Right atrium auricular region (tissue), 2 donors: ENCODE data around the gene CYP2W1. TPM values are rescaled to one million over a fixed set of nuclear protein-coding genes. Genes with fewer than 3 reads are reported as not detected.

Source experiments
- DNase-seq: peaks from one replicate; pipeline ENCODE4 v3.0.0-alpha.2; 2019; ENCODE audit warnings: low spot score
- H3K27ac ChIP-seq, 2 donors: fragments of 200-600 bp; sonication (generic); 1 replicate in 1 of 2; 2 replicates in 1 of 2; pipeline ENCODE4 v1.5.1; 2016 to 2019
- H3K27me3 ChIP-seq, 2 donors: fragments of 200-600 bp; sonication (generic); one replicate each; pipeline versions ENCODE4 v1.5.1 to v1.6.0; 2017 to 2019
- H3K36me3 ChIP-seq: fragments of 200-600 bp; sonication (generic); one replicate; pipeline ENCODE4 v1.5.1; 2016
- H3K4me1 ChIP-seq, 2 donors: fragments of 200-600 bp; sonication (generic); one replicate each; pipeline versions ENCODE4 v1.5.1 to v1.6.0; 2017 to 2019
- H3K4me3 ChIP-seq, 2 donors: fragments of 200-600 bp; sonication (generic); 1 replicate in 1 of 2; 2 replicates in 1 of 2; pipeline ENCODE4 v1.5.1; 2017 to 2019; ENCODE audit warnings: mild to moderate bottlenecking in 1 of 2, moderate library complexity in 1 of 2
- H3K9me3 ChIP-seq, 2 donors: fragments of 200-600 bp; sonication (generic); one replicate each; pipeline ENCODE4 v1.5.1; 2019
- CTCF ChIP-seq, 2 donors: fragments of 200-600 bp; sonication (generic); IDR thresholded peaks; one replicate each; pipeline ENCODE4 v1.5.1; 2019; ENCODE audit warnings: antibody characterized with exemption in 2 of 2
- total RNA-seq, 2 donors: library from RNA; depleted of rRNA; stranded (reverse); fragments of >200 nt; gene quantifications; one replicate each; pipeline ENCODE4 v1.1.0, GENCODE V29; 2016

Gene CYP2W1
- total RNA-seq, 2 donors from 2014 or later = not detected

- H3K9me3 ChIP-seq = no peaks in the 10 kb centered on the region
- no peaks in the 10 kb centered on the region for H3K4me1 ChIP-seq
- TF ChIP-seq CTCF (IDR thresholded peaks at IDR 0.05) = no peak
- no peak overlapping the region for H3K27ac ChIP-seq
- no peaks in the 10 kb centered on the region for H3K36me3 ChIP-seq
- no peaks in the 10 kb centered on the region for H3K27me3 ChIP-seq
- no peak overlapping the region for H3K4me3 ChIP-seq
- no peak for DNase-seq
Observed at GRCh38 chr7:945147-945555, 37.8 kb upstream of the CYP2W1 start.

GRCh38 chr7:945556-946255 is 37.3 kb upstream of the CYP2W1 start:
- Histone ChIP-seq H3K27ac (no peak overlapping the region), H3K4me1 (no peaks in the 10 kb centered on the region), H3K27me3 (no peaks in the 10 kb centered on the region), H3K9me3 (no peaks in the 10 kb centered on the region), H3K4me3 (no peak overlapping the region), H3K36me3 (no peaks in the 10 kb centered on the region)
- DNase-seq = no peak
- TF ChIP-seq CTCF (IDR thresholded peaks at IDR 0.05) = no peak

- no peaks in the 10 kb centered on the region for H3K27me3 ChIP-seq
- no peaks in the 10 kb centered on the region for H3K9me3 ChIP-seq
- H3K27ac ChIP-seq = no peak overlapping the region
- H3K4me3 ChIP-seq = no peak overlapping the region
- TF ChIP-seq CTCF (IDR thresholded peaks at IDR 0.05) = no peak
- no peaks in the 10 kb centered on the region for H3K36me3 ChIP-seq
- H3K4me1 ChIP-seq = no peaks in the 10 kb centered on the region
- DNase-seq = no peak
Observed at GRCh38 chr7:946256-946996, 36.6 kb upstream of the CYP2W1 start.

GRCh38 chr7:947391-948210 is 35.4 kb upstream of the CYP2W1 start:
- H3K27ac ChIP-seq = no peak overlapping the region
- no peaks in the 10 kb centered on the region for H3K36me3 ChIP-seq
- H3K4me1 ChIP-seq = peaks cover 0 to under 1% of the 10 kb centered on the region in 2 donors
- no peaks in the 10 kb centered on the region for H3K9me3 ChIP-seq
- no peak overlapping the region for H3K4me3 ChIP-seq
- H3K27me3 ChIP-seq = no peaks in the 10 kb centered on the region
- TF ChIP-seq CTCF (IDR thresholded peaks at IDR 0.05) = no peak
- DNase-seq = no peak

GRCh38 chr7:949021-949934 is 33.7 kb upstream of the CYP2W1 start:
- Histone ChIP-seq H3K27me3 (peaks cover 0 to 8% of the 10 kb centered on the region in 2 donors), H3K9me3 (no peaks in the 10 kb centered on the region), H3K36me3 (no peaks in the 10 kb centered on the region), H3K27ac (no peak overlapping the region), H3K4me1 (peaks cover 0 to 14% of the 10 kb centered on the region in 2 donors), H3K4me3 (no peak overlapping the region)
- TF ChIP-seq CTCF (IDR thresholded peaks at IDR 0.05) = no peak
- DNase-seq = no peak
